Vagina (tissue), 2 donors: ENCODE data around the gene C2orf42.

Experiments
- POLR2A ChIP-seq, 2 donors: fragments of 450-650 bp; IDR thresholded peaks; one replicate each; pipeline ENCODE4 v1.6.1; 2017; ENCODE audit warnings: antibody characterized with exemption in 2 of 2, mild to moderate bottlenecking in 2 of 2, moderate library complexity in 2 of 2
- TF ChIP-seq, protein P1 (sequence below), 3 experiments: fragments of 450-650 bp in 2 of 3; fragments of 200-600 bp in 1 of 3; sonication (generic) in 1 of 3; IDR thresholded peaks; one replicate each; pipeline ENCODE4 v1.5.1; 2017 to 2019; ENCODE audit warnings: antibody characterized with exemption in 3 of 3, mild to moderate bottlenecking in 2 of 3, moderate library complexity in 2 of 3

DNA sequence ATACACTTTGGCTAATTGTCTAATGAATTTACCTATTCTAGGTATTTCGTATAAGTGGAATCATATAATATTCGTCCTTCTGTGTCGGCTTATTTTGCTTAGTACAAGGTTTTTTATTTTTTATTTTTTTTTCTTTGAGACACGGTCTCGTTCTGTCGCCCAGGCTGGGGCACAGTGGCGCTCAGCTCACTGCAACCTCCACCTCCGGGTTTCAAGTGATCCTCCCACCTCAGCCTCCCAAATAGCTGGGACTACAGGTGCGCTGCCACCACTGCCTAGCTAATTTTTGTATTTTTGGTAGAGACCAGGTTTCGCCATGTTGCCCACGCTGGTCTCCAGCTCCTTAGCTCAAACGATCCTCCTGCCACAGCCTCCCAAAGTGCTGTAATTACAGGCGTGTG is 65.3 kb downstream of the C2orf42 start:
- TF ChIP-seq, protein P1, sequence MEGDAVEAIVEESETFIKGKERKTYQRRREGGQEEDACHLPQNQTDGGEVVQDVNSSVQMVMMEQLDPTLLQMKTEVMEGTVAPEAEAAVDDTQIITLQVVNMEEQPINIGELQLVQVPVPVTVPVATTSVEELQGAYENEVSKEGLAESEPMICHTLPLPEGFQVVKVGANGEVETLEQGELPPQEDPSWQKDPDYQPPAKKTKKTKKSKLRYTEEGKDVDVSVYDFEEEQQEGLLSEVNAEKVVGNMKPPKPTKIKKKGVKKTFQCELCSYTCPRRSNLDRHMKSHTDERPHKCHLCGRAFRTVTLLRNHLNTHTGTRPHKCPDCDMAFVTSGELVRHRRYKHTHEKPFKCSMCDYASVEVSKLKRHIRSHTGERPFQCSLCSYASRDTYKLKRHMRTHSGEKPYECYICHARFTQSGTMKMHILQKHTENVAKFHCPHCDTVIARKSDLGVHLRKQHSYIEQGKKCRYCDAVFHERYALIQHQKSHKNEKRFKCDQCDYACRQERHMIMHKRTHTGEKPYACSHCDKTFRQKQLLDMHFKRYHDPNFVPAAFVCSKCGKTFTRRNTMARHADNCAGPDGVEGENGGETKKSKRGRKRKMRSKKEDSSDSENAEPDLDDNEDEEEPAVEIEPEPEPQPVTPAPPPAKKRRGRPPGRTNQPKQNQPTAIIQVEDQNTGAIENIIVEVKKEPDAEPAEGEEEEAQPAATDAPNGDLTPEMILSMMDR (IDR thresholded peaks at IDR 0.05): no peak
- TF ChIP-seq POLR2A (IDR thresholded peaks at IDR 0.05): no peak
